ENCODE measurements around the gene CACNA1G.

- TF ChIP-seq CTCF (IDR thresholded peaks at IDR 0.05; ENCODE audit: extremely low read depth in 1 of 2, insufficient read depth in 1 of 2, low read depth in 1 of 2, low read length in 2 of 2): no peak
- no peak for TF ChIP-seq POLR2A (IDR thresholded peaks at IDR 0.05; ENCODE audit: low read depth, low read length)
- TF ChIP-seq EZH2 (IDR thresholded peaks at IDR 0.05; ENCODE audit: borderline replicate concordance, low read depth, low read length, severe bottlenecking): no peak
- no peak for TF ChIP-seq POLR2AphosphoS5 (IDR thresholded peaks at IDR 0.05; ENCODE audit: insufficient read depth, low read depth, low read length)
- TF ChIP-seq MYC (IDR thresholded peaks at IDR 0.05; ENCODE audit: low read depth, low read length): no peak
- no peak for TF ChIP-seq MAX (IDR thresholded peaks at IDR 0.05; ENCODE audit: insufficient read depth, insufficient read length)
- TF ChIP-seq JUN (IDR thresholded peaks at IDR 0.05; ENCODE audit: borderline replicate concordance, insufficient read depth, insufficient read length, low read depth): no peak
- TF ChIP-seq GATA2 (IDR thresholded peaks at IDR 0.05; ENCODE audit: insufficient read depth, insufficient read length, low read depth, low read length): no peak
These were observed 71.5 kb downstream of the CACNA1G start for GRCh38 chr17:50631908-50632571.

All from endothelial cell of umbilical vein (primary cell).